ENCODE results near the gene MPZL1. TPM values are rescaled to one million over a fixed set of nuclear protein-coding genes. Genes with fewer than 3 reads are reported as not detected.

MPZL1 gene
- total RNA-seq, 1 experiment from 2014 or later: 52.9 TPM

DNA sequence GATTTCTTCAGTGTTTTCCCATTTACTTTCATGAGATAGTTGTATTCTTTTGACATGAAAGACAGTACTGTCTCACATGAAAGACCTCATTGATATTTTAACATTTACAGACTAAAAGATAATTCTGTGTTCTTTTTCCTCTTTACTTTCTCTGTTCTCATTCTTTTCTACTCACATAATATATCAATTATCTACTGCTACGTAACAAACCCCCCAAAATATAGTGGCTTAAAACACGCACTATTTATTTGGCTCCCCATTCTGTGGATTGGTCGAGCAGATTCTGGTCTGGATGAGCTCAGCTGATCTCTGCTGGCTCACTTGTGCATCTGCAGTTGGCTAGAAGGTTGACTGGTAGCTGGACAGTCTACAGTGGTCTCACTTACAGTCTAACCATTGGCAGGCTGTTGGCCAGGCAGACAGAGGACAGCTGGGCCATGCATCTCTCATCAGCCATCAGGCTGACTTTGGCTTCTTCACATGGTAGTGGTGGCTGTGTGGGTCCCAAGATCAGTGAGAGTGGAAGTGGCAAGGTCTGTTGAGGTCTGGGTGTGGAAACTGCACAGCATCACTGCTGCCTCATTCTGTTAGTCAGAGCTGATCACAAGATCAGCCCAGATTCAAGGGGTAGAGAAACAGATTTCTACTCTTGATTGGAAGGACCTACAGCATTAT is 63.2 kb downstream of the MPZL1 start (continued):
- TF ChIP-seq, protein P1, sequence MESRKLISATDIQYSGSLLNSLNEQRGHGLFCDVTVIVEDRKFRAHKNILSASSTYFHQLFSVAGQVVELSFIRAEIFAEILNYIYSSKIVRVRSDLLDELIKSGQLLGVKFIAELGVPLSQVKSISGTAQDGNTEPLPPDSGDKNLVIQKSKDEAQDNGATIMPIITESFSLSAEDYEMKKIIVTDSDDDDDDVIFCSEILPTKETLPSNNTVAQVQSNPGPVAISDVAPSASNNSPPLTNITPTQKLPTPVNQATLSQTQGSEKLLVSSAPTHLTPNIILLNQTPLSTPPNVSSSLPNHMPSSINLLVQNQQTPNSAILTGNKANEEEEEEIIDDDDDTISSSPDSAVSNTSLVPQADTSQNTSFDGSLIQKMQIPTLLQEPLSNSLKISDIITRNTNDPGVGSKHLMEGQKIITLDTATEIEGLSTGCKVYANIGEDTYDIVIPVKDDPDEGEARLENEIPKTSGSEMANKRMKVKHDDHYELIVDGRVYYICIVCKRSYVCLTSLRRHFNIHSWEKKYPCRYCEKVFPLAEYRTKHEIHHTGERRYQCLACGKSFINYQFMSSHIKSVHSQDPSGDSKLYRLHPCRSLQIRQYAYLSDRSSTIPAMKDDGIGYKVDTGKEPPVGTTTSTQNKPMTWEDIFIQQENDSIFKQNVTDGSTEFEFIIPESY (IDR thresholded peaks at IDR 0.05; ENCODE audit: extremely low read depth, insufficient replicate concordance, low read length): no peak

DNA sequence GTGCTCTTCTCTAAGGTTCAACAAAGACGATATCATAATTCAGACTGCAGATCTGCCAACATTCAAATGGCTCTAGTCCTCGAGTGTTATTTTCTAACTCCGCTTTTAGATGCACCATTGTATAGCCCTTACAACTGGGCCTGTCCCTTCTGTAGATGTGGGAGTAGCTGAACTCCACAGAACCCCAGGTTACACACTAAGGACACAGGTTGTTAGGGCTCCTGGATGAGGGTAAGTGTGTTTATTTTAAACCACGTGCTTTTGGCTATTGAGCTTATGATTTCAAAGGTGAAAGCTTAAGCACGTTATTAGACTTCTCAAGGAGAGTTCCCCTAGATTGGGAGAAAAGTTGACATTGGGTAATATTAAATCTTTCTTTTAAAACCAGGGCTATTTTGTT is 64.7 kb downstream of the MPZL1 start:
- Histone ChIP-seq H3K4me2 (ENCODE audit: low read length) (no peak overlapping the region), H2AFZ (ENCODE audit: low read depth, low read length, poor library complexity, severe bottlenecking) (no peak overlapping the region), H3K27me3 (ENCODE audit: insufficient read depth, low read length) (no peaks in the 10 kb centered on the region), H3K27ac (ENCODE audit: low read depth, low read length) (no peak overlapping the region), H3K9ac (ENCODE audit: low read length) (no peak overlapping the region), H3K9me2 (ENCODE audit: insufficient read depth) (no peaks in the 10 kb centered on the region), H3K36me3 (ENCODE audit: control insufficient read depth in 1 of 2, insufficient read depth in 2 of 2, low read length in 2 of 2) (peaks cover 3 to 27% of the 10 kb centered on the region in 2 experiments; a peak in 2 of 4 replicates), H3K9me3 (ENCODE audit: control insufficient read depth in 1 of 2, insufficient read depth in 1 of 2, low read depth in 1 of 2, low read length in 2 of 2) (no peaks in the 10 kb centered on the region), H4K20me1 (ENCODE audit: insufficient read depth) (no peaks in the 10 kb centered on the region), H3K4me1 (ENCODE audit: control insufficient read depth in 1 of 2, insufficient read depth in 2 of 2, low read length in 2 of 2) (no peaks in the 10 kb centered on the region), H3K79me2 (ENCODE audit: insufficient read depth, low read length) (no peaks in the 10 kb centered on the region), H3K4me3 (replicated peaks in 1 of 2; ENCODE audit: low read depth in 1 of 2, low read length in 2 of 2) (no peak overlapping the region)
- POLR2A ChIA-PET: no interaction called here
- intact Hi-C loops (cut with micrococcal nuclease): no loop called here
- CTCF ChIA-PET: no interaction called here
- RAD21 ChIA-PET (ENCODE audit: low non-redundant PET in 1 of 2, low total read pairs in 2 of 2, uncharacterized antibody in 2 of 2, unreplicated experiment in 2 of 2): no interaction called here
- no peak for DNase-seq (ENCODE audit: low read depth, low spot score)
- no peak for ATAC-seq
- BruUV-seq (replicated peaks): no TSS peak
- no peak for TF ChIP-seq ZNF274 (IDR thresholded peaks at IDR 0.05; ENCODE audit: low read depth, low read length)
- no peak for TF ChIP-seq EZH2phosphoT487 (IDR thresholded peaks at IDR 0.05; ENCODE audit: borderline replicate concordance)
- no peak for TF ChIP-seq FOSL1 (IDR thresholded peaks at IDR 0.05; ENCODE audit: low read depth)
- TF ChIP-seq, protein P2, sequence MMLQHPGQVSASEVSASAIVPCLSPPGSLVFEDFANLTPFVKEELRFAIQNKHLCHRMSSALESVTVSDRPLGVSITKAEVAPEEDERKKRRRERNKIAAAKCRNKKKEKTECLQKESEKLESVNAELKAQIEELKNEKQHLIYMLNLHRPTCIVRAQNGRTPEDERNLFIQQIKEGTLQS (IDR thresholded peaks at IDR 0.05): no peak
- TF ChIP-seq ELF1 (IDR thresholded peaks at IDR 0.05; ENCODE audit: borderline replicate concordance, low read depth): no peak
- TF ChIP-seq ZFX (IDR thresholded peaks at IDR 0.05): no peak
- TF ChIP-seq, protein P3, sequence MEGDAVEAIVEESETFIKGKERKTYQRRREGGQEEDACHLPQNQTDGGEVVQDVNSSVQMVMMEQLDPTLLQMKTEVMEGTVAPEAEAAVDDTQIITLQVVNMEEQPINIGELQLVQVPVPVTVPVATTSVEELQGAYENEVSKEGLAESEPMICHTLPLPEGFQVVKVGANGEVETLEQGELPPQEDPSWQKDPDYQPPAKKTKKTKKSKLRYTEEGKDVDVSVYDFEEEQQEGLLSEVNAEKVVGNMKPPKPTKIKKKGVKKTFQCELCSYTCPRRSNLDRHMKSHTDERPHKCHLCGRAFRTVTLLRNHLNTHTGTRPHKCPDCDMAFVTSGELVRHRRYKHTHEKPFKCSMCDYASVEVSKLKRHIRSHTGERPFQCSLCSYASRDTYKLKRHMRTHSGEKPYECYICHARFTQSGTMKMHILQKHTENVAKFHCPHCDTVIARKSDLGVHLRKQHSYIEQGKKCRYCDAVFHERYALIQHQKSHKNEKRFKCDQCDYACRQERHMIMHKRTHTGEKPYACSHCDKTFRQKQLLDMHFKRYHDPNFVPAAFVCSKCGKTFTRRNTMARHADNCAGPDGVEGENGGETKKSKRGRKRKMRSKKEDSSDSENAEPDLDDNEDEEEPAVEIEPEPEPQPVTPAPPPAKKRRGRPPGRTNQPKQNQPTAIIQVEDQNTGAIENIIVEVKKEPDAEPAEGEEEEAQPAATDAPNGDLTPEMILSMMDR (IDR thresholded peaks at IDR 0.05 in 2 of 3, conservative IDR thresholded peaks at IDR 0.05 in 1 of 3; ENCODE audit: borderline replicate concordance in 1 of 3, insufficient read depth in 1 of 3, low read depth in 2 of 3, low read length in 2 of 3): no peak
- no peak for TF ChIP-seq SIN3A (IDR thresholded peaks at IDR 0.05; ENCODE audit: low read depth)
- no peak for TF ChIP-seq EGR1 (IDR thresholded peaks at IDR 0.05; ENCODE audit: low read depth)
- TF ChIP-seq POLR2A (IDR thresholded peaks at IDR 0.05; ENCODE audit: borderline replicate concordance, extremely low read depth, insufficient read depth, insufficient read length): no peak
- TF ChIP-seq JUND (IDR thresholded peaks at IDR 0.05): no peak
- TF ChIP-seq CBX3 (IDR thresholded peaks at IDR 0.05; ENCODE audit: low read depth): no peak
- no peak for TF ChIP-seq EZH2 (IDR thresholded peaks at IDR 0.05)
- no peak for TF ChIP-seq RAD21 (IDR thresholded peaks at IDR 0.05; ENCODE audit: low read depth)
- TF ChIP-seq SRF (IDR thresholded peaks at IDR 0.05; ENCODE audit: low read depth): no peak
- TF ChIP-seq, protein P4, sequence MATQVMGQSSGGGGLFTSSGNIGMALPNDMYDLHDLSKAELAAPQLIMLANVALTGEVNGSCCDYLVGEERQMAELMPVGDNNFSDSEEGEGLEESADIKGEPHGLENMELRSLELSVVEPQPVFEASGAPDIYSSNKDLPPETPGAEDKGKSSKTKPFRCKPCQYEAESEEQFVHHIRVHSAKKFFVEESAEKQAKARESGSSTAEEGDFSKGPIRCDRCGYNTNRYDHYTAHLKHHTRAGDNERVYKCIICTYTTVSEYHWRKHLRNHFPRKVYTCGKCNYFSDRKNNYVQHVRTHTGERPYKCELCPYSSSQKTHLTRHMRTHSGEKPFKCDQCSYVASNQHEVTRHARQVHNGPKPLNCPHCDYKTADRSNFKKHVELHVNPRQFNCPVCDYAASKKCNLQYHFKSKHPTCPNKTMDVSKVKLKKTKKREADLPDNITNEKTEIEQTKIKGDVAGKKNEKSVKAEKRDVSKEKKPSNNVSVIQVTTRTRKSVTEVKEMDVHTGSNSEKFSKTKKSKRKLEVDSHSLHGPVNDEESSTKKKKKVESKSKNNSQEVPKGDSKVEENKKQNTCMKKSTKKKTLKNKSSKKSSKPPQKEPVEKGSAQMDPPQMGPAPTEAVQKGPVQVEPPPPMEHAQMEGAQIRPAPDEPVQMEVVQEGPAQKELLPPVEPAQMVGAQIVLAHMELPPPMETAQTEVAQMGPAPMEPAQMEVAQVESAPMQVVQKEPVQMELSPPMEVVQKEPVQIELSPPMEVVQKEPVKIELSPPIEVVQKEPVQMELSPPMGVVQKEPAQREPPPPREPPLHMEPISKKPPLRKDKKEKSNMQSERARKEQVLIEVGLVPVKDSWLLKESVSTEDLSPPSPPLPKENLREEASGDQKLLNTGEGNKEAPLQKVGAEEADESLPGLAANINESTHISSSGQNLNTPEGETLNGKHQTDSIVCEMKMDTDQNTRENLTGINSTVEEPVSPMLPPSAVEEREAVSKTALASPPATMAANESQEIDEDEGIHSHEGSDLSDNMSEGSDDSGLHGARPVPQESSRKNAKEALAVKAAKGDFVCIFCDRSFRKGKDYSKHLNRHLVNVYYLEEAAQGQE (IDR thresholded peaks at IDR 0.05; ENCODE audit: low read depth): no peak
- TF ChIP-seq POLR2AphosphoS5 (IDR thresholded peaks at IDR 0.05; ENCODE audit: low read depth, low read length): no peak
- no peak for TF ChIP-seq TCF7L2 (IDR thresholded peaks at IDR 0.05; ENCODE audit: borderline replicate concordance, extremely low read depth, insufficient read depth, insufficient read length)
